B cell (primary cell): ENCODE data around the gene RTL5. TPM values are rescaled to one million over a fixed set of nuclear protein-coding genes. Genes with fewer than 3 reads are reported as not detected.
A peak's percentile ranks its signal among the peaks of the same experiment; 100 is the strongest.

Source experiments
- ATAC-seq: fragments of 200-7000 bp; cut with Tn5 transposase; one replicate; pipeline ENCODE4 v1.10.0; 2021; ENCODE audit warnings: low read depth, mild to moderate bottlenecking, moderate number of reproducible peaks, moderate library complexity
- CTCF ChIA-PET: fragments of 350-600 bp; sonication (Branson Sonifier 250); formaldehyde crosslinking; loops from one replicate; lab custom pipeline; 2021; ENCODE audit warnings: antibody characterized with exemption, inconsistent platforms; lab: Charles Lee
- POLR2A ChIA-PET: fragments of 350-600 bp; sonication (Branson Sonifier 250); formaldehyde crosslinking; loops from one replicate; lab custom pipeline; 2021; ENCODE audit warnings: antibody characterized with exemption; lab: Charles Lee
- DNase-seq: peaks from one replicate; pipeline ENCODE4 v3.0.0; 2013
- H2AFZ ChIP-seq: 2 replicates; pipeline ENCODE4 v1.6.1; 2012; ENCODE audit warnings: mild to moderate bottlenecking, low read depth, low read length; ENCODE audit not compliant: insufficient read depth, poor library complexity, severe bottlenecking
- H3K27ac ChIP-seq, 2 donors: 1 replicate in 1 of 2; 2 replicates in 1 of 2; pipeline ENCODE4 v1.5.1; 2012 to 2013; ENCODE audit warnings: low read length in 2 of 2, mild to moderate bottlenecking in 2 of 2, moderate library complexity in 1 of 2
- H3K27me3 ChIP-seq, 4 experiments: fragments of 200-600 bp in 1 of 4; sonication (generic) in 1 of 4; replicated peaks in 1 of 4; 1 replicate in 2 of 4; 2 replicates in 2 of 4; pipeline versions ENCODE4 v1.6.1 to v1.7.0; 2013 to 2016; ENCODE audit warnings: low read length in 3 of 4, mild to moderate bottlenecking in 2 of 4, mixed read lengths in 1 of 4, moderate library complexity in 1 of 4; ENCODE audit not compliant: insufficient read depth in 4 of 4, control insufficient read depth in 3 of 4; ENCODE audit errors: control extremely low read depth in 1 of 4
- H3K36me3 ChIP-seq, 2 experiments: replicated peaks in 1 of 2; 1 replicate in 1 of 2; 2 replicates in 1 of 2; pipeline versions ENCODE4 v1.6.1 to v1.7.1; 2013; ENCODE audit warnings: low read length in 1 of 2; ENCODE audit not compliant: insufficient read depth in 2 of 2, control insufficient read depth in 1 of 2; ENCODE audit errors: control extremely low read depth in 1 of 2, extremely low read depth in 1 of 2
- H3K4me1 ChIP-seq, 2 donors: fragments of 200-600 bp in 1 of 2; sonication (generic) in 1 of 2; 1 replicate in 1 of 2; 2 replicates in 1 of 2; pipeline versions ENCODE4 v1.5.1 to v1.6.1; 2013 to 2017; ENCODE audit warnings: low read length in 2 of 2; ENCODE audit not compliant: control insufficient read depth in 2 of 2, insufficient read depth in 2 of 2
- H3K4me2 ChIP-seq: replicated peaks from 2 replicates; pipeline ENCODE3; 2012; ENCODE audit warnings: mild to moderate bottlenecking, low read depth, low read length; ENCODE audit not compliant: poor library complexity, severe bottlenecking
- H3K4me3 ChIP-seq, 5 experiments: fragments of 200-600 bp in 1 of 5; sonication (generic) in 1 of 5; 1 replicate in 3 of 5; 2 replicates in 2 of 5; pipeline versions ENCODE4 v1.5.1 to v1.7.0; 2011 to 2016; ENCODE audit warnings: low read length in 4 of 5, mild to moderate bottlenecking in 4 of 5, low read depth in 2 of 5, control low read depth in 1 of 5, moderate library complexity in 1 of 5; ENCODE audit not compliant: insufficient read depth in 1 of 5; ENCODE audit errors: control extremely low read depth in 1 of 5, extremely low read depth in 1 of 5
- H3K79me2 ChIP-seq: fragments of 200-600 bp; sonication (generic); one replicate; pipeline ENCODE4 v1.6.0; 2016; ENCODE audit warnings: low read length; ENCODE audit not compliant: control insufficient read depth, insufficient read depth
- H3K9ac ChIP-seq: fragments of 200-600 bp; sonication (generic); 2 replicates; pipeline ENCODE4 v1.6.1; 2017; ENCODE audit warnings: mild to moderate bottlenecking, low read length, moderate library complexity
- H3K9me3 ChIP-seq, 3 donors: one replicate each; pipeline versions ENCODE4 v1.6.1 to v1.7.1; 2013; ENCODE audit warnings: low read length in 2 of 3; ENCODE audit not compliant: control insufficient read depth in 2 of 3, insufficient read depth in 1 of 3; ENCODE audit errors: control extremely low read depth in 1 of 3
- H4K20me1 ChIP-seq: 2 replicates; pipeline ENCODE4 v1.6.0; 2012; ENCODE audit warnings: mild to moderate bottlenecking, low read length; ENCODE audit not compliant: insufficient read depth, control insufficient read depth, poor library complexity, severe bottlenecking
- H3K27ac Mint-ChIP-seq: one replicate; pipeline ENCODE4 v1.8.0; 2021; ENCODE audit warnings: mixed read lengths
- H3K27me3 Mint-ChIP-seq: one replicate; pipeline ENCODE4 v1.8.0; 2021; ENCODE audit warnings: mixed read lengths
- H3K4me1 Mint-ChIP-seq: one replicate; pipeline ENCODE4 v1.8.0; 2021; ENCODE audit warnings: mixed read lengths
- H3K4me3 Mint-ChIP-seq: one replicate; pipeline ENCODE4 v1.8.0; 2021; ENCODE audit warnings: mixed read lengths
- H3K9me3 Mint-ChIP-seq: one replicate; pipeline ENCODE4 v1.8.0; 2022; ENCODE audit warnings: mixed read lengths; ENCODE audit not compliant: insufficient read depth
- CTCF ChIP-seq: fragments of 200-600 bp; IDR thresholded peaks from one replicate; pipeline ENCODE4 v1.8.0; 2022; ENCODE audit warnings: antibody characterized with exemption, mild to moderate bottlenecking
- EZH2 ChIP-seq: IDR thresholded peaks from 2 replicates; pipeline ENCODE4 v1.6.1; 2012; ENCODE audit warnings: borderline replicate concordance, low read depth, mild to moderate bottlenecking, moderate library complexity, low read length; ENCODE audit not compliant: insufficient read depth, poor library complexity, severe bottlenecking
- WGBS: methylation state at CpG from one replicate; pipeline ENCODE4 v1.1.5; 2013; ENCODE audit warnings: missing lambda C conversion rate; ENCODE audit not compliant: insufficient coverage; 5-methylcytosine and 5-hydroxymethylcytosine counted together
- intact Hi-C: fragments of 100-400 bp; cut with micrococcal nuclease; formaldehyde crosslinking; loops from one replicate; pipeline ENCODE4 v1.10.0; 2022
- polyA plus RNA-seq: library from polyadenylated mRNA; depleted of rRNA; stranded (reverse); fragments of >200 nt; gene quantifications from 2 replicates; pipeline ENCODE4 v1.2.3, GENCODE V29; 2012
- total RNA-seq, 2 donors: library from RNA; stranded (reverse); fragments of 120-200 nt in 1 of 2; gene quantifications; 1 replicate in 1 of 2; 2 replicates in 1 of 2; pipeline versions ENCODE4 v1.2.3 to v1.2.4, GENCODE V29; 2013 to 2022

Gene RTL5
- total and polyA plus RNA-seq, 2 donors (not counting 1 experiment from before 2014, with no cell fraction given), result 1.0 to 22.4 TPM

- intact Hi-C loops, result loop anchor here (1.0 to 2.0 kb wide), 5 partner anchors 17 to 126 kb away; no protein-coding TSS in a partner anchor
- no peaks in the 10 kb centered on the region for H3K9me3 Mint-ChIP-seq
- no peaks in the 10 kb centered on the region for H3K79me2 ChIP-seq
- DNase-seq (peak; percentile 13), ATAC-seq (no peak)
- TF ChIP-seq EZH2 (no peak), CTCF (no peak)
- no peak overlapping the region for H3K9ac ChIP-seq
- H3K27ac ChIP-seq, result no peak overlapping the region
- H3K4me2 ChIP-seq, result no peak overlapping the region
- peaks cover 0 to 4% (median 1%) of the 10 kb centered on the region in 4 experiments for H3K27me3 ChIP-seq
- CTCF ChIA-PET, result interaction anchor here (1.3 to 7.9 kb wide), 13 partner anchors 10 to 151 kb away, joined by 3 to 108 read pairs (median 5); partner anchors contain the start of gene RPS4X
- peaks cover 40% of the 10 kb centered on the region for H3K4me1 Mint-ChIP-seq
- H3K4me3 Mint-ChIP-seq, result no peak overlapping the region
- no peak overlapping the region for H3K27ac Mint-ChIP-seq
- H3K4me1 ChIP-seq, result peaks cover 18 to 38% of the 10 kb centered on the region in 2 donors
- H3K36me3 ChIP-seq, result no peaks in the 10 kb centered on the region
- H4K20me1 ChIP-seq, result no peaks in the 10 kb centered on the region
- no peak overlapping the region for H2AFZ ChIP-seq
- WGBS, result no CpG with 5 or more reads among the region's 6 CpGs
- no peaks in the 10 kb centered on the region for H3K9me3 ChIP-seq
- peaks cover 4% of the 10 kb centered on the region for H3K27me3 Mint-ChIP-seq
- POLR2A ChIA-PET, result interaction anchor here (1.3 kb wide), 1 partner anchor 105 kb away, joined by 4 read pairs; no protein-coding TSS in a partner anchor
- no peak overlapping the region for H3K4me3 ChIP-seq
These were observed 6.2 kb downstream of the RTL5 start for GRCh38 chrX:72125331-72126047.
